ENCODE data around the gene HADH. TPM values are rescaled to one million over a fixed set of nuclear protein-coding genes. Genes with fewer than 3 reads are reported as not detected.
"Not testable (repeated sequence)": the region's sequence is repeated elsewhere in the genome, so short reads cannot be mapped to it uniquely, and the experiment has no call there.

The HADH gene
- total RNA-seq, 2 donors from 2014 or later = 52.6 to 91.5 TPM

DNA sequence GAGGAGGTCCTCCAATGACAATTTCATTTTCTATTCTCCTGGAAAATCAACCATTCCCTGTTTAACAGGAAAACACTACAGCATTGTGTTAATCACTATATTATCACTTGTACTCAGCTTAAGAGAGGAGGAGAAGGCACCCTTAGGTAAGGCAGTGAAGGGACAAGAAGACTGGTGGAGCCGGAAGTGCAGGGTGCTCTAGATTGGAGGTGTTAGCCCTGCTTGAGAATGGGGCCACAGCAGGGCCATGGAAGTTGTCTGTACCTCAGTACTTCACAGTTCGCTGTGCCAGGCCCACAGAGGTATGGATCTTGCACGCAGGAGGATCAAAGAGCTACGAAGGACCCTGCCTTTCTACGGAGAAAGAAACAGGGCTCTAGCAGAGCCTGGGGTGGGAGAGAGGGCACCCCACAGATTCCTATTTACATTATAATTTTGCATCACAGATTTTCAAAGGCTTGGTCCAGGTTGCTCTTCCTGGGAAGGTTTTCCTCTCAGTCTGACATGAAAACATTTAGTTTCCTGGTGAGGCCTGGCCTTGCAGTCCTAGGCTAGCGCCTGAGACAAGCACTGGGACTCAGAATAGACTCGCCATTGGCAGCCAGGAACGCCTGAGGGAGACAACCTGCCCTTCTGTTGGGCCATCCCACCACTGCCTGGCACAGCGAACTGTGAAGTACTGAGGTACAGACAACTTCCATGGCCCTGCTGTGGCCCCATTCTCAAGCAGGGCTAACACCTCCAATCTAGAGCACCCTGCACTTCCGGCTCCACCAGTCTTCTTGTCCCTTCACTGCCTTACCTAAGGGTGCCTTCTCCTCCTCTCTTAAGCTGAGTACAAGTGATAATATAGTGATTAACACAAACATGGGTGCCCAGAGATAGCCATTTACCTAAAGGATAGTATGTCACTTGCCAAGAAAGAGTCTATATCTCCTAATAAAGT, 60.8 kb downstream of the HADH start:
- DNase-seq (ENCODE audit: low spot score) = not testable (repeated sequence)
- intact Hi-C loops (cut with DNase I) = loop anchor here in 1 of 2 donors (1.0 kb wide), 1 partner anchor 10 kb away; no protein-coding TSS in a partner anchor

GRCh38 chr4:108051343-108051742, 61.7 kb downstream of the HADH start:
- intact Hi-C loops (cut with DNase I) = loop anchor here in 1 of 2 donors (1.0 kb wide), 1 partner anchor 9 kb away; no protein-coding TSS in a partner anchor
- no peak for DNase-seq (ENCODE audit: low spot score)

DNA sequence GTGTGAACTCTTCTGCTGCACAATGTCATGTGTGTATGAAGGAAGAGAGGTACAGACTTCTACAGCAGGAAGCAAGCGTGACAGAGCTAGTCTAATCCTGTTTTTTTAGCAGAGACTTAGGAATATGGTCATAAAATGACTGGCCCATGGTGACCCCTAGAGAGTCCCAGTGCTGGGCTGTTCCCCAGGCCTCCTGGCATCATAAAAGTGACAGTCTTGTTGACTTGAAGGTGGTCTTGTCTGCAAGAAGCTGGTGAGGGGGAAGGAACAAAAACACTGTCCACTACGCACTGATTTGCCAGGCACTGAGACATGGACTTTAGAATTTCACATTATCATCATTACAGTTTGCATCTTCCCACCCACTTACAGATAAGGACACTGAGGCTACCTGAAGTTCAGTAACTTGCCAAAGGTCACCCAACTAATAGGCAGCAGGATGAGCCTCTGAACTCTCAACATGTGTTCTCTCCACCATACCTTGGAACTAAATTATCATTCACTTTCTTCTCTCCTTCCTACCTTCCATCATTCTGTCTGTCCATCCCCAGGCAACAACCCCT, 63.0 kb downstream of the HADH start:
- DNase-seq (ENCODE audit: low spot score) = no peak
- intact Hi-C loops (cut with DNase I) = no loop called here

GRCh38 chr4:108053251-108053711, 63.6 kb downstream of the HADH start:
- DNase-seq (ENCODE audit: low spot score) = no peak
- intact Hi-C loops (cut with DNase I) = no loop called here

- intact Hi-C loops (cut with DNase I) = no loop called here
- no peak for DNase-seq (ENCODE audit: low spot score)
Observed at GRCh38 chr4:108054025-108054638, 64.4 kb downstream of the HADH start.

DNA sequence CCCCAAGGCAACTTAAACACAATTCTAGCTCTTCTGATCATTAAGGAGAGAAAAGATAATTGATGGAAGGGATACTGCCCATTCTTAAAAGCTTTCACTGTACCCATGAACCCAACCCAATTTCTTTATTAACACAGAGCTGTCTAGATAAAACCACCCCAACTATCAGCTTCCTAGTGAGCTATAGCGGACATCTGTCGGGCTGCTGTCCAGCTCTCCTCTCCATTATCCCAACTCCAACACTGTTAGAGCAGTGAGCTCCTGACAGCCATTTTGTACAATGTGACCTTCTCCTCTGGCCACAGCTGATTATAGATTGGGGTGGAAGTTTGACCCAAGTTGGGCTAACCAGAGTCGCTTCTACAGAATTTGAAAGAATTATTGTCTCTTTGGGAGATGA, 66.1 kb downstream of the HADH start:
- intact Hi-C loops (cut with DNase I) = no loop called here
- no peak for DNase-seq (ENCODE audit: low spot score)

- intact Hi-C loops (cut with DNase I) = no loop called here
- no peak for DNase-seq (ENCODE audit: low spot score)
Observed at GRCh38 chr4:108056418-108056817, 66.7 kb downstream of the HADH start.

- DNase-seq (ENCODE audit: low spot score) = no peak
- intact Hi-C loops (cut with DNase I) = no loop called here
Observed at GRCh38 chr4:108058685-108059440, 69.2 kb downstream of the HADH start.

DNA sequence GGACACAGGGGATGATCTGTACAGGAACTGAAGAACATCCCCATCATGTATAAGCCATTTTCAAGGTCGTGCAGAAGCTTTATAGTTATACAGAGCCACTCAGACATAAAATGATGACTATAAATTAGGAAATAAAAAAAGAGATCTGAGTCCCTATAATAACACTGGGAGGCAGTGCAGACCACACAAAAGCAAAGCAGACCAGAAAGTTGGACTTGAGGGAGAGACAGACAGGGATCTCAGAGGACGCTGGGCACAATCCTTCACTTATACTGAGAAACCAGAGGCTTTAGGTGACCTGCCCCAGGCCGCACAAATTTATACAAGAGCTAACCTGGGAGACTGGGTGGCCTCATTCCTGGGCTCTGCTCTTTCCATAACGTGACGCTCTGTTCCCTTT, 70.5 kb downstream of the HADH start:
- DNase-seq (ENCODE audit: low spot score) = no peak
- intact Hi-C loops (cut with DNase I) = loop anchor here in 1 of 2 donors (1.0 kb wide), 1 partner anchor 9 kb away; no protein-coding TSS in a partner anchor

DNA sequence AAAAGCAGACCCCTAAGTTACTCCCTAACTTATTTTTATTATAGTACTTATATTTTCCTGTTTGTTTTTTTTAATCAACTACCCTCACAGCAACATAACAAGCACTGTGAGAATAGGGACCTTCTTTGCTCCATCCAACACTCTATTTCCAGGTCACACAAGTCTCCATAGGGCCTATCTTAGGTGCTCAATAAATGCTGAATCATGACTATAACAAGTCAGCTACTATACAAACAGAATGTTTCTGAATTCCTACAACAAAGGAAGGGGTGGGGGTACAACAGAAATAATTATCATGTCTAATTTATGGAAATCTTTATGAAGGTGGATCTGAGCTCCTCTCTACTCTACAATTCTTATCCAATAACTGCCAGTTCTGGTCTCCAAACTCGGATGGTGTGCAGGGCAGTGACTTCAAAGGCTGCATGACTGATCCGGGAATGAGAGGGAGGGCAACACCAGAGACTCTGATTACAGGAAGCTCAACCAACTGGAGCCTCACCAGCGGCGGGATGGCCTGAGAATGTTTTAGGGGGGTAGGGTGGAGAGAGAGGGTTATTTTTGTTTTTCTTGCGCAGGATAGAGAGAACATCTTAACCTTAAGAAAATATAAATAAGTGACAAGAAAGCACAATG, 71.1 kb downstream of the HADH start:
- DNase-seq (ENCODE audit: low spot score) = no peak
- intact Hi-C loops (cut with DNase I) = loop anchor here in 1 of 2 donors (1.0 kb wide), 1 partner anchor 10 kb away; no protein-coding TSS in a partner anchor

- intact Hi-C loops (cut with DNase I) = no loop called here
- no peak for DNase-seq (ENCODE audit: low spot score)
Observed at GRCh38 chr4:108068442-108068841, 78.8 kb downstream of the HADH start.

DNA sequence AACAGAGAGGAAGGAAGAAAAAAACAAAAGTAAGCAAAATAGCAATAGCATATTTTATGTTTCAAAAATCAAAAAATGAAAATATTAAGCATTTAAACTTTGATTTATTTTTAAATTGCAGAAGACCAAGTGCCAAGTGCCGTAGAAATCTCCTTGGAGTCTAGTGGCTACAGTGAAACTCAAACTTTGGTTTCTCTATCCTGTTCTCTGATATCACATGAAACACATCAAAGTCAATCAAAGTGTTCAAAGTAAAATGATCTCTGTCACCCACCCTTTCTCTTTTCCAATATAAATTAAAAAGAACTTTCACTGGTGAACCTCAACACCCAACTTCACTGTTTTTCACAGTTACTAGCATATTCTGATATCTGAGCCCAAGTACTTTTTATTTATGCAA, 81.1 kb downstream of the HADH start:
- intact Hi-C loops (cut with DNase I) = no loop called here
- DNase-seq (ENCODE audit: low spot score) = no peak

DNA sequence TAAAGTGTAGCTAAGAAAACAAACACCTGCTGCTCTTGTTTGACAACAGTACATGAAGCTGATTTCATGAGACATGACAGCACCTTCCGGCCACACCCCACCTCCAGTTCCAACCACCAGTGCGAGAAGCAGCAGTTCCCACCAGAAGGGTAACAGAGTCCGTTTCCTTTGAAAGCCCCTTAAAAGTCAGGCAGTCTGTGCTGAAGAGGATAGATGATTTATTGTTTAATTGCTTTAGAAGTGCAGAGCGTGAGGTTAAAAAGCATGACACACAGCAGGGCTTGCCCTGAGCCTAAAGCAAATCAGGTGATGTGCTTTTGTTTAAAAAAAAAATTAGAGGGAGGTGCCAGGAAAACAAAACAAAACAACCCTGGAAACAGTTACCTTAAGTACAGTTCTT, 82.6 kb downstream of the HADH start:
- intact Hi-C loops (cut with DNase I) = no loop called here
- no peak for DNase-seq (ENCODE audit: low spot score)

DNA sequence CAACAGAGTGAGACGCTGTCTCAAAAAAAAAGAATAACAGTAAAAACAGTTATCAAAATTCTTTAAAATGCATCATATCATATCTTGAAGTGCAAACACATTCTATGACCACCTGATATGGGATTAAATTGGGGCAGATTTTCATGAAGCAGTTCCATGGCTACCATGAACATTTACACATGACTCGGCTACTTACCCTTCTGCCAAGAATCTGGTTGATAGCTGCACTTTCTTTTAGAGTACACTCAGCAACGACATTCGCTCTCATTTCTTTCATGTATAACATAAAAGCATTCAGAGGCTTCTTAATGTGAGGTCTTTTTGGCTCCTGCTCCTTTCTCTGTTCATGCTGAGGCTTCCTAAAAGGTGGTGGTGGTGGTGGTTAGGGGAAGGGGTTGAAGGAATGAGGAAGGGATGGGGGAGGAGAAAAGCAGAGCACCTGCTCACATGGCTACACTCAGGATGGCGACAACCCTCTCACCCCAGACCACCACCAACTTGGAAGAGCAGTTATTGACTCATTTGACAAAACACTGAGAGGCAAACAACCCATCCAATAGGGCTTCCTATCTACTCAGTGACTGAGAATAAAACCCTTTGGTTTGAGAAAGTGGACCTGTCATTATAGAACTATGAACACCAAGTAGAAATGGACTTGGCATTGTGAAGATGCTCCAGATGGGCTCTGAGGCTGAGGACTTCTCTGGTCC, 88.5 kb downstream of the HADH start:
- intact Hi-C loops (cut with DNase I) = no loop called here
- DNase-seq (ENCODE audit: low spot score) = no peak

DNA sequence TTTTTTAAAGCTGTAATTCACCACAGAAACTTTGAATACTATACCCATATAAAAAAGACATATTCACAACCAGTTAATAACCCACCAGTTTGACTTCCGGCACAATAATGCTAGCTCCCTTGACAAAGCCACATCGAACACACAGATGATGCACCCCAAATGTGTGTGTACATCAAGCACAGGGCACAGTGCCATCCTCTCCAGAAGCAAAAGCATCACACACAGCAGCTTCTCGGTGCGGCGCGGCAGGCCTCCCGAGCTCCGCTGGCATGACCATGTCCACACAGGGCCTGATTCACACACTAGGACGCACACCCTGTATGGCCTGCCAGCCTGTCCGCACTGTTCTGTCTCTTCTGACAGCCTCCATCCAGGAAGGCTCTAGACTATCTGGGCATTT, 91.1 kb downstream of the HADH start:
- DNase-seq (ENCODE audit: low spot score) = no peak
- intact Hi-C loops (cut with DNase I) = no loop called here

DNA sequence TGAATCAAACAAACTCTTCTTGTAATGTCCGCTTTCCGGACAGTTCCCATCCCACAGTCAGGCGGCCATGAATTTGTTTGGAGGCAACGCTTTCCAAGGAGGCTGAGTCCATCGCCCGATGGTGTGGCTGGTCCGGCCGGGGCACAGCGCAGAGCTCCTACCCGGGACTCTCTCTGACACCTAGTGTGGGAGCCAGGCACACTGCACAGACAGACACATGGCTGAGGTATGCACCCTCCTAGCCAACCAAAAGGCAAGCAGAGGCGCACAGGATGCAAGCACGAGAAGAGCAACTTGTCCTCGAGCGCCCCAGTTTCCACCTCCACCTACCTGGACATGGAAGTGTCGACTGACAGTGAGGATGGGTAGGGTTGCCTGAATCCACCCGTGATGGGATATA, 91.6 kb downstream of the HADH start:
- DNase-seq (ENCODE audit: low spot score) = no peak
- intact Hi-C loops (cut with DNase I) = no loop called here
